A673 (cell line): ENCODE measurements around the gene KIF7. TPM values are rescaled to one million over a fixed set of nuclear protein-coding genes. Genes with fewer than 3 reads are reported as not detected.

ENCODE experiments used
- BruUV-seq: library from RNA; stranded (reverse); fragments of 400-500 nt; replicated peaks from 2 replicates; lab custom pipeline; 2021; lab: Mats Ljungman, UMichigan
- CTCF ChIA-PET: fragments of 300-600 bp; sonication (Branson Sonifier 250); formaldehyde crosslinking; loops from one replicate; lab custom pipeline; 2022; ENCODE audit warnings: antibody characterized with exemption; lab: Charles Lee
- POLR2A ChIA-PET: fragments of 300-600 bp; sonication (Branson Sonifier 250); formaldehyde crosslinking; loops from one replicate; lab custom pipeline; 2022; ENCODE audit warnings: antibody characterized with exemption; ENCODE audit not compliant: low non-redundant PET; lab: Charles Lee
- DNase-seq: peaks from one replicate; pipeline ENCODE4 v3.0.0-alpha.2; 2015; ENCODE audit warnings: low spot score
- H3K27ac ChIP-seq: fragments of 200-600 bp; sonication (generic); 2 replicates; pipeline ENCODE4 v1.5.1; 2016; ENCODE audit warnings: mixed run types, low read depth, mild to moderate bottlenecking, mixed read lengths, antibody characterized with exemption, low read length; ENCODE audit not compliant: poor library complexity, severe bottlenecking
- H3K27me3 ChIP-seq: fragments of 200-600 bp; sonication (generic); replicated peaks from 2 replicates; pipeline ENCODE4 v1.6.1; 2017; ENCODE audit warnings: mixed run types, low read depth, mild to moderate bottlenecking, mixed read lengths, antibody characterized with exemption, low read length; ENCODE audit not compliant: insufficient read depth, poor library complexity
- H3K36me3 ChIP-seq: fragments of 200-600 bp; sonication (generic); 2 replicates; pipeline ENCODE4 v1.6.1; 2016; ENCODE audit warnings: mixed run types, mild to moderate bottlenecking, mixed read lengths, antibody characterized with exemption, low read length; ENCODE audit not compliant: insufficient read depth, poor library complexity, severe bottlenecking
- H3K4me1 ChIP-seq: fragments of 200-600 bp; sonication (generic); 2 replicates; pipeline ENCODE4 v1.6.1; 2017; ENCODE audit warnings: mixed run types, mild to moderate bottlenecking, mixed read lengths, antibody characterized with exemption, low read length; ENCODE audit not compliant: insufficient read depth, poor library complexity, severe bottlenecking
- H3K4me3 ChIP-seq: fragments of 200-600 bp; sonication (generic); 2 replicates; pipeline ENCODE4 v1.5.1; 2016; ENCODE audit warnings: low read depth, mixed run types, mild to moderate bottlenecking, mixed read lengths, low read length; ENCODE audit not compliant: poor library complexity, severe bottlenecking
- H3K9me3 ChIP-seq: fragments of 200-600 bp; sonication (generic); 2 replicates; pipeline ENCODE4 v1.6.1; 2016; ENCODE audit warnings: mixed run types, low read depth, mild to moderate bottlenecking, mixed read lengths, antibody characterized with exemption, low read length; ENCODE audit not compliant: poor library complexity, severe bottlenecking
- CTCF ChIP-seq: fragments of 300-800, 200-600 bp; sonication (generic); conservative IDR thresholded peaks from 2 replicates; pipeline ENCODE4 v1.5.1; 2017; ENCODE audit warnings: low read depth, mild to moderate bottlenecking, antibody characterized with exemption, low read length, moderate library complexity, mixed read lengths
- EZH2 ChIP-seq: fragments of 200-600 bp; sonication (generic); IDR thresholded peaks from 2 replicates; pipeline ENCODE4 v1.6.1; 2017; ENCODE audit warnings: borderline replicate concordance, low read depth, mild to moderate bottlenecking, mixed read lengths, antibody characterized with exemption, low read length; ENCODE audit not compliant: poor library complexity, severe bottlenecking
- intact Hi-C: fragments of 100-400 bp; cut with micrococcal nuclease; formaldehyde crosslinking; loops from one replicate; pipeline ENCODE4 v1.10.0; 2022; ENCODE audit not compliant: unreplicated experiment
- total RNA-seq: library from RNA; stranded (reverse); gene quantifications from 2 replicates; pipeline ENCODE4 v1.2.3, GENCODE V29; 2021

Gene KIF7
- total RNA-seq, 1 experiment from 2014 or later = 9.5 TPM

GRCh38 chr15:89664441-89665350 is 9.4 kb upstream of the KIF7 start:
- Histone ChIP-seq H3K9me3 (no peaks in the 10 kb centered on the region), H3K27me3 (peaks cover 10% of the 10 kb centered on the region), H3K4me1 (peaks cover 3% of the 10 kb centered on the region), H3K4me3 (no peak overlapping the region), H3K27ac (no peak overlapping the region), H3K36me3 (no peaks in the 10 kb centered on the region)
- CTCF ChIA-PET = interaction anchor here (0.8 kb wide), 1 partner anchor 8 kb away, joined by 3 read pairs; no protein-coding TSS in a partner anchor
- POLR2A ChIA-PET = no interaction called here
- intact Hi-C loops = no loop called here
- no peak for DNase-seq
- TF ChIP-seq CTCF (no peak), EZH2 (no peak)
- no TSS peak for BruUV-seq

GRCh38 chr15:89662893-89663626 is 7.8 kb upstream of the KIF7 start:
- Histone ChIP-seq H3K9me3 (no peaks in the 10 kb centered on the region), H3K4me1 (peaks cover 3% of the 10 kb centered on the region), H3K27me3 (peaks cover 10% of the 10 kb centered on the region), H3K27ac (no peak overlapping the region), H3K36me3 (no peaks in the 10 kb centered on the region), H3K4me3 (no peak overlapping the region)
- BruUV-seq = no TSS peak
- TF ChIP-seq EZH2 (no peak), CTCF (no peak)
- DNase-seq = no peak
- intact Hi-C loops = no loop called here
- POLR2A ChIA-PET = no interaction called here
- CTCF ChIA-PET = no interaction called here

GRCh38 chr15:89660556-89660955 is 5.3 kb upstream of the KIF7 start:
- intact Hi-C loops = no loop called here
- H3K36me3 ChIP-seq = no peaks in the 10 kb centered on the region
- peaks cover 3% of the 10 kb centered on the region for H3K4me1 ChIP-seq
- H3K4me3 ChIP-seq = no peak overlapping the region
- CTCF ChIA-PET = no interaction called here
- no peak for DNase-seq
- BruUV-seq = no TSS peak
- POLR2A ChIA-PET = no interaction called here
- H3K27me3 ChIP-seq = peaks cover 10% of the 10 kb centered on the region
- H3K27ac ChIP-seq = no peak overlapping the region
- no peak for TF ChIP-seq EZH2
- no peak for TF ChIP-seq CTCF
- H3K9me3 ChIP-seq = no peaks in the 10 kb centered on the region
